Umbilical cord (tissue), 2 donors: ENCODE data around the gene COIL. TPM values are rescaled to one million over a fixed set of nuclear protein-coding genes. Genes with fewer than 3 reads are reported as not detected.
"Not testable (repeated sequence)": the region's sequence is repeated elsewhere in the genome, so short reads cannot be mapped to it uniquely, and the experiment has no call there.

Experiments used
- DNase-seq: peaks from one replicate; pipeline ENCODE4 v3.0.0-alpha.2; 2015; ENCODE audit warnings: low spot score
- total RNA-seq: library from RNA; depleted of rRNA; stranded (reverse); fragments of >200 nt; gene quantifications from one replicate; pipeline ENCODE4 v1.2.3, GENCODE V29; 2014; ENCODE audit warnings: low replicate concordance; ENCODE audit not compliant: insufficient read depth

COIL gene
- total RNA-seq, 1 donor from 2014 or later: 7.5 TPM

DNA sequence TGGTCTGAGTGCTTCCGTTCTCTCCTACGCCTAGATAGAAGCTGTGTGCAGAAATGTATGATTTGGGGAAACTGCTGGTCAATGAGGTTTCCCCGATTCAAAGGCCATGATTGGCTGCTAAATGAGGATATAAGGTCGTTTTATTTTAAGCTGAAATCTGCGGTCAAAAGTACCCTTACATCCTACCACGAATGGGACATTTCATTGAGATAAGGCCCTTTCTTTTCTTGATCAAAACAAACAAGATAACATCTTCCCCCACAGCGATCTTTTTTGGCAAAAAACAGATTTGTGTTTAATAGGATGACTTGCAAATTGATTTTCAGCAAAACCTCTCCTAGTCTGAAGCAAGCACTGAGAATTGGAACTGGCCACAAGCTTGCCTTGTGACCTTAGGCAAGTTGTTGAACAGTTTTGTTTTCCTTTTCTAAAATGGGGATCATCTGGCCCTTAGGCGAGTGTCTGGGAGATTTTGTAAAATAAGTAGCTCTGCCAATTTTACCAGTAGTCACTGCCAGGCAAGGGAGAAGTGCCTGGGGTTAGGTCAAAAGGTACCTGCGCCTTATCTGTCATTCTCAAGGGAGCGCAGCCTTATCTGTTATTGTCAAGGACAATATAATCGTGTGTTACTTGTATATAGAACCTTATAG is 17.7 kb upstream of the COIL start:
- no peak for DNase-seq

- DNase-seq: peak; percentile 73
Observed at GRCh38 chr17:56977673-56978395, 17.0 kb upstream of the COIL start, which contains the start of gene SCPEP1. TSS of gene SCPEP1 (plus strand) at chr17:56978131. CDS start at chr17:56978160, 29 bp downstream.

DNA sequence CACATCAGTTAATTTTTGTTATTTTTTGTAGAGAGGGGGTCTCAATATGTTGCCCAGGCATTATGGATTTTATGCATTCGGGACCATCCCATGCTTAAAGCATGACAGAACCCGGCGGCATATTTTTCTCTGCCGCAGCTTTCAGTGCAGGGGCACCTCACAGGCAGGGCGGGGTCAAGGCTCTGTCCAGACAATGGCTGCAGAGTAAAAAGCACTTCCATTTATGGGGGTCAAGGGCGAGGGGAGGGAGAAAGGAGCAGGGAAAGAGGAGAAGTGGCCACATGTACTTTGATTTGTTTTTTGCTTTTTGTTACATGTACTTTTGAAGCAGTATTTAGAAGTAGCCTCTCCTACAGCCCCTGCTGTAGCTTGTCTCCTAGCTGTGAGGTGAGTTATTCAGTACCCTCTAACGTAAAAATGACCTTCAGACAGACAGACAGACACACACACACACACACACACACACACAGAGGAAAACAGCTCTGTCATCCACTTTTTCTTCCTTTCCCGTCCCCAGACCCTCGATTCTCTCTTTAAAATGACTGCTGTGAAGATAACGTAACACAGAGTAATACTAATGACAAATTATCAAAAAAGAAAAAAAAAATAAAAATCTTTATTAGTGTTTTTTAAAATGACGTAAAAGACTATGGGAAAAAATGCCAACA is 16.2 kb upstream of the COIL start:
- no peak for DNase-seq

GRCh38 chr17:56975656-56976055 is 14.8 kb upstream of the COIL start:
- DNase-seq: no peak

DNA sequence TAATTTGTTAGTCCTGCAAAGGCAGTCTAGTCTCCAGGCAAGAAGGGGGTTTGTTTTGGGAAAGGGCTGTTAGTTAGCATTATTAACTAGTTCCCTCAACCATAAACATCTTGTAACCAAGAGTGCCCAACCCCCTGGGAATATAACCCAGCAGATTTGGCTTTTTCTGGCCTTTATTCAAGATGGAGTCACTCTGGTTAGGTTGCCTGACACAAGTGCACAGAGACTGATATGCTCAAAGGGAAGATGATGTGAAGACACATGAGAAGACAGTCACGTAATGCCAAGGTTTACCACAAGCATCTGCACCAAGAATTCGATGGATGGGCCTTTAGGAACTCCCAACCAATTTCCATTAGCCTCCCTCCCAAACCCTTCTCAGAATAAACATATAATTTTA is 13.2 kb upstream of the COIL start:
- no peak for DNase-seq

DNA sequence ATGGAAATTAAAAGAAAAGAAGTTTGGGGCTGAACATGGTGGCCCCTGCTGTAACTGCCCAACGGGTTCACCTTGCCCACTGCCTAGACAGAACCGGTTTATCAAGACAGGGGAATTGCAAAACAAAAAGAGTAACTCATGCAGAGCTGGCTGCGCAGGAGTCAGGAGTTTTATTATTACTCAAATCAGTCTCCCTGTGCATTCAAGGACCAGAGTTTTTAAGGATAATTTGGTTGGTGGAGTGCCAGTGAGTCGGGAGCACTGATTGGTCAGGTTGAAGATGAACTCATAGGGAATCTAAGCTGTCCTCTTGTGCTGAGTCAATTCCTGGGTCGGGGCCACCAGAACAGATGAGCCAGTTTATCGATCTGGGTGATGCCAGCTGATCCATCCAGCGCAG is 12.7 kb upstream of the COIL start:
- no peak for DNase-seq

- no peak for DNase-seq
Observed at GRCh38 chr17:56972111-56972730, 11.4 kb upstream of the COIL start.

DNA sequence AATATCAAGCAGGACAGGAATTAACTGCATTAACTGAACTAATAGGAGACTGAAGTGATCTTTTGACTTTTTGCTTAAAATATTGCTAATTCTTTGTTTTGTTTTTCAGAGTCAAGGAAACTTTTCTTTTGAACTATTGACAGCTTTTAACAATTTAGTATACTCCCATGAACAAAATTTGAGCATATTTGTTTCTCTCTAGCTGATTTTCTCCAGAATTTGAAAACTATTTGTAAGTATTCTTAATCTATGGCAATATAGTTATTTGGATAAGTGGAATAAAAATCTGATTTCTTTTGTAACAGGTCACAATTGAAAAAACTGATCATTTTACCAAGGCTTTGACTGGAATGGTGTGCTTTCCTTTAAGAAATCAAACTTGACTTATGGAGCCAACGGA is 10.1 kb upstream of the COIL start:
- no peak for DNase-seq

GRCh38 chr17:56966338-56966737 is 5.5 kb upstream of the COIL start:
- DNase-seq: no peak

- not testable (repeated sequence) for DNase-seq
Observed at GRCh38 chr17:56965681-56966080, 4.8 kb upstream of the COIL start.

GRCh38 chr17:56965241-56965640 is 4.4 kb upstream of the COIL start:
- not testable (repeated sequence) for DNase-seq

- no peak for DNase-seq
Observed at GRCh38 chr17:56956992-56957391, 3.9 kb downstream of the COIL start.

GRCh38 chr17:56949595-56949994 is 11.3 kb downstream of the COIL start:
- no peak for DNase-seq

- DNase-seq: no peak
Observed at GRCh38 chr17:56948491-56948890, 12.4 kb downstream of the COIL start.

- no peak for DNase-seq
Observed at GRCh38 chr17:56947741-56948140, 13.1 kb downstream of the COIL start.

DNA sequence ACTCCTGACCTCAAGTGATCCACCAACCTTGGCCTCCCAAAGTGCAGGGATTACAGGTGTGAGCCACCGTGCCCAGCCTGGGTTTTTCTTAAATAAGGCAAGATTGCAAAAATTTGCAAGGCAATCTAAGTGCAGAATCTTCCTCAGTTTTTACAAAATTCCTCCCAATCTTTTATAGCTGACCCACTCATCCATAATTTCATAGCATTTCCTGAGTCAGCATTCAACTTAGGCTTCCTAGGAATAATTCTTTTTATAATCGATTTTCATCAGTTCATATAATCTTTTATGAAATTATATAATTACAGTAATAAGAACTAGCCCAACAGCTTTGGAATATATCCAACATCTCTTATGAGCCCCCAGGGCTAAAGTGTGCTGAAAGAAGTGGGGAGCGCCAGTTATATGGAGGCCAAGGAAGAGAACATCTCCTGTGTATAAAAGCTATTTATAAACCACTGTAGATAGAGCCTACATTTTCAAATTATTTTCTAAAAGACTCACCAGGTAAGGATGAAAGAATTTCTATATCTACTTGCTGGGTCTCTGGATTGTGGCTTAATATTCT is 14.8 kb downstream of the COIL start:
- DNase-seq: no peak

GRCh38 chr17:56943505-56944125 is 17.2 kb downstream of the COIL start:
- DNase-seq: no peak

DNA sequence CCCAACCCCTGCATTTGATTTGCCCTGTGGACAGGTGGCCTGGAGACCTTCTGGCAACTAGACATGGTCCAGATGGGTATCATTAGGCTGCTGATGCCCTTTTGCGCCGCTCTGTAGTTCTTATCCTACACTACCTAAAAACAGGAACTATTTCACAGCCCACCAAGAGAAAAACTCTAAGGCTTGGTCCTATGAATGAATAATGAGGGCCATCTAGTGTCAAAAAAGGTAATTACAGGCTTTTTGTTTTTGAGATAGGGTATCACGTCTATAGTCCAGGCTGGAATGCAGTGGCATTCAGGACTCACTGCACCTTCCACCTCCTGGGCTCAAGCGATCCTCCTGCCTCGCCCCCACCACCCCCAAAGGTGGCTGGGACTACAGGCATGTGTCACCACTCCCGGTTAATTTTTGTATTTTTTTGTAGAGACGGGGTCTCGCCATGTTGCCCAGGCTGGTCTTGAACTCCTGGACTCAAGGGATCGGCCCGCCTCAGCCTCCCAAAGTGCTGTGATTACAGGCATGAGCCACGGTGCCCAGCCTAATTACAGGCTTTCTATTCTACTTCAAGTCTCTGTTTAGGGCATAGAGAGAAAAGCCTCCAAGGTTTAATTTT is 20.9 kb downstream of the COIL start:
- peak; percentile 63 for DNase-seq

GRCh38 chr17:56938206-56938605 is 22.6 kb downstream of the COIL start:
- not testable (repeated sequence) for DNase-seq

DNA sequence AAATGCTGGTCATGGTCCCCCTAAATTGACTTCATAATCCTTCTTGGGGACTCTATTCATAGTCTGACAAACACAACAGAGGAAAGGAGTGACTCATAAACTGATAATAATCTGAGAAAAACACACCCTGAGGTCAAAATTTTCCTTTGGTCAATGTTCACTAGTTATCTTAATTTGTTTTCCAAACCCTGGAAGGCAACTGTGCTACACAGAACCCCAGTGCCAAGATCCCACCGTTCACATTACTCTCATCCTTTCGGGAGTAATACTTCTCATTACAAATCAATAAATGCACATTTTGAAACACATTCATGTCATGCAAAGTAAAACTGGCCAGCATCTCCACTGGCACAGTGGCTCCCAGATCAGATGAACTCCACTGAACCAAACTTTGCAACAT is 23.2 kb downstream of the COIL start:
- no peak for DNase-seq

DNA sequence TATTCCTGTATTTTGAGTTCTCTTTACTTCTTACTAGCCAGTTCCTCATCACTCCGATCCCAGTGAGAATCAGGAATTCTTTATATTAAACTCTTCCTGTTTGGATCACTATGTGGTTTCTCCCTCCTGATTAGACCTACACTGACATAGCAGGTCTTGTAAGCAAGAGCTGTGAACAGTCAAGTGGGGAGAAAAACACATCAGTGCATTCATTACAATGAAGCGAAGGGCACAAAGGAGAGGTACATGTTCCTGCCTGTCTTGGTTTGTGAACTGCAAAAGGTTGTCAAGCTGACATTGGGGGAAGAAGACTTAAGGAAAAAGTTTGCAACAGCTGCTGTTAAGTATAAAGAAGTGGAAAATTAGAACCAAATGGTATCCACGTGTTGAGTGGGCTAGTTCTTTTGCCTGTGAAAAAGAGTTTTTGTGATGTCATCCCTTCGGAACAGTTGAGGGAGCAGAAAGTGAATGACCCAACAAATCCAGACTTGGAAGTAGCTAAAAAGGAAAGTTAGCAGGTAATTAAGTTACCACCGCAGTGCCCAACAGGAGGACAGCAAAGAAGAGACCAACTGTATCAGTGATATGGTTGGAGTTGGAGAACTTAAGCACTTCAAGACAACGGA is 24.0 kb downstream of the COIL start:
- peak; percentile 11 for DNase-seq
